ENCODE data around the gene TMEM127.

TMEM127 gene

GRCh38 chr2:96204836-96205624 is 60.8 kb downstream of the TMEM127 start:
- DNase-seq: no peak

GRCh38 chr2:96203130-96204028 is 62.4 kb downstream of the TMEM127 start:
- DNase-seq: no peak

- DNase-seq: no peak
These were observed 63.5 kb downstream of the TMEM127 start for GRCh38 chr2:96202152-96202854.

GRCh38 chr2:96201338-96201737 is 64.5 kb downstream of the TMEM127 start:
- no peak for DNase-seq

GRCh38 chr2:96198921-96199320 is 66.9 kb downstream of the TMEM127 start:
- peak in 1 of 2 experiments; percentile 7 for DNase-seq

All from Kasumi-1 (cell line).